Liver (tissue), 9 donors: ENCODE measurements around the gene RHOG. TPM values are rescaled to one million over a fixed set of nuclear protein-coding genes. Genes with fewer than 3 reads are reported as not detected.

Source experiments
- DNase-seq: peaks from one replicate; pipeline ENCODE4 v3.0.0-alpha.2; 2017; ENCODE audit warnings: low spot score
- H3K27ac ChIP-seq, 2 donors: one replicate each; pipeline ENCODE4 v1.7.0; 2013; ENCODE audit warnings: inconsistent platforms in 2 of 2, low read length in 2 of 2, control low read depth in 1 of 2, low read depth in 1 of 2, mild to moderate bottlenecking in 1 of 2
- H3K27me3 ChIP-seq, 4 donors: one replicate each; pipeline versions ENCODE4 v1.6.1 to v1.7.0; 2013; ENCODE audit warnings: low read length in 3 of 4, inconsistent platforms in 1 of 4, mild to moderate bottlenecking in 1 of 4, moderate library complexity in 1 of 4; ENCODE audit not compliant: control insufficient read depth in 4 of 4, insufficient read depth in 4 of 4
- H3K36me3 ChIP-seq, 4 donors: one replicate each; pipeline versions ENCODE4 v1.6.1 to v1.7.0; 2013; ENCODE audit warnings: low read length in 3 of 4, mild to moderate bottlenecking in 3 of 4, low read depth in 1 of 4, moderate library complexity in 1 of 4; ENCODE audit not compliant: control insufficient read depth in 4 of 4, insufficient read depth in 3 of 4
- H3K4me1 ChIP-seq, 4 donors: one replicate each; pipeline versions ENCODE4 v1.6.1 to v1.7.0; 2013; ENCODE audit warnings: low read length in 3 of 4, mild to moderate bottlenecking in 3 of 4, moderate library complexity in 1 of 4; ENCODE audit not compliant: control insufficient read depth in 4 of 4, insufficient read depth in 4 of 4
- H3K4me3 ChIP-seq, 3 donors: one replicate each; pipeline versions ENCODE4 v1.6.1 to v1.7.0; 2013; ENCODE audit warnings: low read length in 3 of 3, control low read depth in 1 of 3, low read depth in 1 of 3, mild to moderate bottlenecking in 1 of 3
- H3K9ac ChIP-seq, 2 donors: one replicate each; pipeline ENCODE4 v1.7.0; 2013; ENCODE audit warnings: low read length in 2 of 2, mild to moderate bottlenecking in 2 of 2, moderate library complexity in 2 of 2, control low read depth in 1 of 2, low read depth in 1 of 2
- H3K9me3 ChIP-seq, 4 donors: one replicate each; pipeline versions ENCODE4 v1.6.1 to v1.7.0; 2013; ENCODE audit warnings: low read length in 3 of 4; ENCODE audit not compliant: control insufficient read depth in 4 of 4
- ATF3 ChIP-seq: IDR thresholded peaks from 2 replicates; pipeline ENCODE4 v1.6.1; 2016; ENCODE audit warnings: antibody characterized with exemption
- CTCF ChIP-seq: fragments of 150-350 bp; IDR thresholded peaks from 2 replicates; pipeline ENCODE4 v1.5.1; 2017; ENCODE audit warnings: improper control_type of control experiment, low read depth, low read length; ENCODE audit not compliant: missing input control
- EGR1 ChIP-seq, 2 donors: IDR thresholded peaks; 2 replicates each; pipeline ENCODE4 v1.6.1; 2016 to 2018; ENCODE audit warnings: antibody characterized with exemption in 2 of 2, low read depth in 2 of 2
- FOXA1 ChIP-seq: IDR thresholded peaks from 2 replicates; pipeline ENCODE4 v1.6.1; 2016; ENCODE audit warnings: antibody characterized with exemption
- FOXA2 ChIP-seq: IDR thresholded peaks from 2 replicates; pipeline ENCODE4 v1.6.1; 2016; ENCODE audit warnings: antibody characterized with exemption
- GABPA ChIP-seq, 2 donors: IDR thresholded peaks in 1 of 2; conservative IDR thresholded peaks in 1 of 2; 2 replicates each; pipeline ENCODE4 v1.6.1; 2016; ENCODE audit warnings: antibody characterized with exemption in 2 of 2, mild to moderate bottlenecking in 1 of 2, moderate library complexity in 1 of 2
- HNF4A ChIP-seq, 2 donors: conservative IDR thresholded peaks; 2 replicates each; pipeline ENCODE4 v1.6.1; 2016; ENCODE audit warnings: antibody characterized with exemption in 2 of 2, mild to moderate bottlenecking in 2 of 2
- HNF4G ChIP-seq: IDR thresholded peaks from 2 replicates; pipeline ENCODE4 v1.6.1; 2016; ENCODE audit warnings: antibody characterized with exemption
- JUND ChIP-seq, 2 donors: IDR thresholded peaks; 2 replicates each; pipeline ENCODE4 v1.6.1; 2016; ENCODE audit warnings: antibody characterized with exemption in 2 of 2
- MAX ChIP-seq: IDR thresholded peaks from 2 replicates; pipeline ENCODE4 v1.6.1; 2016; ENCODE audit warnings: antibody characterized with exemption
- NR2F2 ChIP-seq: IDR thresholded peaks from 2 replicates; pipeline ENCODE4 v1.6.1; 2016; ENCODE audit warnings: antibody characterized with exemption
- REST ChIP-seq: IDR thresholded peaks from 2 replicates; pipeline ENCODE4 v1.6.1; 2016; ENCODE audit warnings: antibody characterized with exemption, mild to moderate bottlenecking
- RXRA ChIP-seq, 2 donors: IDR thresholded peaks; 2 replicates each; pipeline ENCODE4 v1.6.1; 2017 to 2018; ENCODE audit warnings: antibody characterized with exemption in 2 of 2, mild to moderate bottlenecking in 1 of 2
- SP1 ChIP-seq: IDR thresholded peaks from 2 replicates; pipeline ENCODE4 v1.6.1; 2018; ENCODE audit warnings: antibody characterized with exemption, mild to moderate bottlenecking
- TAF1 ChIP-seq: conservative IDR thresholded peaks from 2 replicates; pipeline ENCODE4 v1.6.1; 2016; ENCODE audit warnings: antibody characterized with exemption, mild to moderate bottlenecking
- ZBTB33 ChIP-seq: IDR thresholded peaks from 2 replicates; pipeline ENCODE4 v1.6.1; 2016; ENCODE audit warnings: antibody characterized with exemption
- WGBS: extraction: QIAGEN DNeasy Blood & Tissue Kit; methylation state at CpG from one replicate; pipeline ENCODE4 v1.1.7; 2013; 5-methylcytosine and 5-hydroxymethylcytosine counted together
- polyA plus RNA-seq, 2 donors: library from polyadenylated mRNA; stranded (reverse) in 1 of 2; unstranded in 1 of 2; fragments of 200-250 nt in 1 of 2; fragments of >200 nt in 1 of 2; fragmentation: Nextera tagmentation in 1 of 2; extraction: Ambion mirVana in 1 of 2; gene quantifications; one replicate each; pipeline versions ENCODE4 v1.2.1 to v1.2.3, GENCODE V29; 2013 to 2015
- total RNA-seq, 2 donors: library from RNA; depleted of rRNA; stranded (reverse); fragments of >200 nt; gene quantifications; one replicate each; pipeline ENCODE4 v1.2.3, GENCODE V29; 2014
- donor health status: healthy.
- donor health status: healthy.
- donor health status: healthy.
- donor health status: healthy.
- donor health status: healthy.

Gene RHOG
- total and polyA plus RNA-seq, 4 donors: 7.4 to 32.9 (median 17.8) TPM

GRCh38 chr11:3840004-3840869 lies 522 bp downstream of the RHOG start:
- Histone ChIP-seq H3K9ac (peak overlapping the region in 1 of 2 donors; percentile 48), H3K4me1 (peaks cover 0 to 17% (median 6%) of the 10 kb centered on the region in 4 donors), H3K27me3 (no peaks in the 10 kb centered on the region), H3K36me3 (no peaks in the 10 kb centered on the region), H3K9me3 (no peaks in the 10 kb centered on the region), H3K27ac (peak overlapping the region; percentile 84 to 94), H3K4me3 (peak overlapping the region; percentile 36 to 89 (median 52))
- 4% methylated on average over 46 of the region's 46 CpGs for WGBS
- DNase-seq: peak; percentile 77
- no peak for TF ChIP-seq CTCF
- TF ChIP-seq ATF3: no peak
- TF ChIP-seq FOXA2: no peak
- TF ChIP-seq SP1: no peak
- no peak for TF ChIP-seq TAF1
- no peak for TF ChIP-seq REST
- TF ChIP-seq JUND (IDR thresholded peaks at IDR 0.05): no peak
- TF ChIP-seq HNF4G: no peak
- no peak for TF ChIP-seq RXRA (IDR thresholded peaks at IDR 0.05)
- TF ChIP-seq ZBTB33: no peak
- no peak for TF ChIP-seq NR2F2
- no peak for TF ChIP-seq FOXA1
- TF ChIP-seq EGR1 (IDR thresholded peaks at IDR 0.05; ENCODE audit: low read depth in 2 of 2): no peak

- peak overlapping the region in 1 of 2 donors; percentile 48 for H3K9ac ChIP-seq
- DNase-seq: no peak
- H3K4me1 ChIP-seq: peaks cover 0 to 21% (median 10%) of the 10 kb centered on the region in 4 donors
- peak overlapping the region; percentile 84 to 94 for H3K27ac ChIP-seq
- no peaks in the 10 kb centered on the region for H3K36me3 ChIP-seq
- H3K4me3 ChIP-seq: no peak overlapping the region
- no peaks in the 10 kb centered on the region for H3K9me3 ChIP-seq
- 73% methylated on average over 2 of the region's 2 CpGs for WGBS
- no peak for TF ChIP-seq FOXA2
- no peak for TF ChIP-seq EGR1 (IDR thresholded peaks at IDR 0.05; ENCODE audit: low read depth in 2 of 2)
- no peak for TF ChIP-seq GABPA (IDR thresholded peaks at IDR 0.05 in 1 of 2, conservative IDR thresholded peaks at IDR 0.05 in 1 of 2)
- TF ChIP-seq JUND (IDR thresholded peaks at IDR 0.05): no peak
- TF ChIP-seq TAF1: no peak
- no peak for TF ChIP-seq NR2F2
- no peak for TF ChIP-seq MAX
- no peak for TF ChIP-seq SP1
- TF ChIP-seq HNF4A (conservative IDR thresholded peaks at IDR 0.05): no peak
- TF ChIP-seq REST: no peak
- H3K27me3 ChIP-seq: no peaks in the 10 kb centered on the region
These were observed 2.3 kb downstream of the RHOG start for GRCh38 chr11:3838504-3838903.
